ENCODE data around the gene CTBP1.

CTBP1 gene

GRCh38 chr4:1283711-1284110, 34.8 kb upstream of the CTBP1 start:
- DNase-seq (ENCODE audit: low read depth in 2 of 2), result no peak

- no peak for DNase-seq (ENCODE audit: low read depth in 2 of 2)
These were observed 30.3 kb upstream of the CTBP1 start for GRCh38 chr4:1279253-1279652.

GRCh38 chr4:1277667-1278665, 29.0 kb upstream of the CTBP1 start:
- no peak for DNase-seq (ENCODE audit: low read depth in 2 of 2)

- no peak for DNase-seq (ENCODE audit: low read depth in 2 of 2)
These were observed 28.1 kb upstream of the CTBP1 start for GRCh38 chr4:1276984-1277383.

- DNase-seq (ENCODE audit: low read depth in 2 of 2), result no peak
These were observed 25.9 kb upstream of the CTBP1 start for GRCh38 chr4:1274871-1275270.

- no peak for DNase-seq (ENCODE audit: low read depth in 2 of 2)
These were observed 22.8 kb upstream of the CTBP1 start for GRCh38 chr4:1271686-1272085.

GRCh38 chr4:1269209-1269608, 20.3 kb upstream of the CTBP1 start:
- no peak for DNase-seq (ENCODE audit: low read depth in 2 of 2)

GRCh38 chr4:1266881-1267763, 18.2 kb upstream of the CTBP1 start:
- no peak for DNase-seq (ENCODE audit: low read depth in 2 of 2)

GRCh38 chr4:1265351-1265750, 16.4 kb upstream of the CTBP1 start:
- no peak for DNase-seq (ENCODE audit: low read depth in 2 of 2)

- no peak for DNase-seq (ENCODE audit: low read depth in 2 of 2)
These were observed 16.0 kb upstream of the CTBP1 start for GRCh38 chr4:1264942-1265341.

- no peak for DNase-seq (ENCODE audit: low read depth in 2 of 2)
These were observed 12.4 kb upstream of the CTBP1 start for GRCh38 chr4:1261107-1261928.

- no peak for DNase-seq (ENCODE audit: low read depth in 2 of 2)
These were observed 11.6 kb upstream of the CTBP1 start for GRCh38 chr4:1260418-1261106.

GRCh38 chr4:1259966-1260365, 11.0 kb upstream of the CTBP1 start:
- DNase-seq (ENCODE audit: low read depth in 2 of 2), result no peak

- DNase-seq (ENCODE audit: low read depth in 2 of 2), result no peak
These were observed 9.5 kb upstream of the CTBP1 start for GRCh38 chr4:1258457-1258856.

- DNase-seq (ENCODE audit: low read depth in 2 of 2), result no peak
These were observed 6.8 kb upstream of the CTBP1 start for GRCh38 chr4:1255699-1256098.

- DNase-seq (ENCODE audit: low read depth in 2 of 2), result no peak
These were observed 6.2 kb upstream of the CTBP1 start for GRCh38 chr4:1255151-1255550.

GRCh38 chr4:1253831-1254230, 4.9 kb upstream of the CTBP1 start:
- DNase-seq (ENCODE audit: low read depth in 2 of 2), result no peak

GRCh38 chr4:1252928-1253492, 4.1 kb upstream of the CTBP1 start:
- no peak for DNase-seq (ENCODE audit: low read depth in 2 of 2)

- DNase-seq (ENCODE audit: low read depth in 2 of 2), result no peak
These were observed 2.8 kb upstream of the CTBP1 start for GRCh38 chr4:1251773-1252066.

- DNase-seq (ENCODE audit: low read depth in 2 of 2), result no peak
These were observed 2.2 kb upstream of the CTBP1 start for GRCh38 chr4:1250921-1251772.
